GM18519 (cell line): Measurements from ENCODE around the gene BAIAP2L2.

Experiments
- ATAC-seq: cut with Tn5 transposase; IDR thresholded peaks from one replicate; pipeline ENCODE4 v1.9.1; 2021; ENCODE audit warnings: mild to moderate bottlenecking, moderate library complexity; ENCODE audit not compliant: unreplicated experiment, low FRiP score

The BAIAP2L2 gene

DNA sequence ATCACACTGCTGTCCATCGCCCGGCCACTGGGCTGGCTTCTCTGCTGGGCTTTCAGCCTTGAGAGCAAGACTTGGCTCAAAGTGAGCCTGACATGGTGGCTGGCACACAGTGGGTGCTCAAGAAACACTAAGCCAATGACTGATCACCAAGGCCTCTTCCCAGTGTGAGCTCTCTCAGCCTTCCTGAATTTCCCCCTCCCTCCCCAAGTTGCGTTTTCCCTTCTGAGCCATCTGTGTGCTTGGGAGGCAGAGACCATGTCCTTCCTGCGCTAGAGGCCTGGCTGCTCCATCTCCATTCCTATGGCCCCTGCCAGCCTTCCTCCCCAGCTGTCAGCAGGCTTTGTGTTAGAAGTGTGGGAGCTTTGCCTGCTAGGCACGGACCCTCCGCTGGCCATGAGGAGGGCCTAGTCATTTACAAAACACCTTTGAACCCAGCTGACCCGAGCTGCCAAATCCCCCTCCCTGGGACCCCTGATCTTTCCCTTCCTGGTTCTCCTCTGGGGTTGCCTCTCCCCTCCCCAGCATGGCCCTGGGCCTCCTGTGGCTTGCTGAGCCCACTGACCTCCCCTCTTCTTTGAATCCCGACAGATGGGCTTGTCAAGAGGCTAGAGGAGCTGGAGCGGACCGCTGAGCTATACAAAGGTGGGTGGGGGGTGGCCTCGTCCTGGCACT lies 40.1 kb downstream of the BAIAP2L2 start:
- ATAC-seq = no peak

DNA sequence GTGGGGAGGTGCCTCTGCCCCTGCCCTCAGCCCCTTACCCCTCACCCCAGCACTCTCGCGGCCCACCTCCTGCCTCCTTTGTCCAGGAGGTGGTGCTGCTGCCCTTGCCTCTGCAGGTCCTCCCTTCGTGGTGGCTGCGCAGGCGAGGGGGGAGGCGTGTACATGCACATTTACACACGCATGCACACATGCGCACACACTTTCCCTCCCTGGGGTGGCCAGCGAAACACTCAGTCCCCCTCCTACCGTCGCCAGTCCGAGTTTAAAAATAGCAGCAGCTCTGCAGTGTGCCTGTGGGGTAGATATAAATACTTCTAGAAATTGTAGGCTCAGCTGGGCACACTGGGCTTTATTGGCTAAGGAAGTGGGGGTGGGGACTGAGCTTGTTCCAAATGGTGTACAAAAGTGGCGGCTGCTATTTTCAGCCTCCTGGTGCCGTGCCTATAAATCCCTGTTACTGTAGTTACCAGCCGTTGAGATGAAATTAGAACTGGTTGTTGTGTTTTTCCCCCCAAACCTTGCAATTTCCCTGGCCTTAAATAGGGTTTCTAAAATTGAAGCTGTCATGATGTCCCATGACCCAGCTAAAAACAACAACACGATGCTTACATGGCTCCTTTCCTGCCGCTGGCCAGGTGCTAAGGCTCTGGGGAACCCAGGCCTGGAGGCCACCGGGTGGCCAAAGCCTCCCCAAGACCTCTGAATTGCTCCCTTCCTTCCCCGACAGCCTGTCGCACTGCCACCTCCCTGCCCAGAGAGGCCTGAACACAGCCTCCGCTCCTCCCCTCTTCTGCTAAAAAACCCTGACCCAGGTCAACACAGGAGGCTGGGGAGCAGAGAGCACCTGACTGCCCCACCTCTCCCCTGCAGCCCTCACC lies 40.9 kb downstream of the BAIAP2L2 start:
- ATAC-seq = no peak

DNA sequence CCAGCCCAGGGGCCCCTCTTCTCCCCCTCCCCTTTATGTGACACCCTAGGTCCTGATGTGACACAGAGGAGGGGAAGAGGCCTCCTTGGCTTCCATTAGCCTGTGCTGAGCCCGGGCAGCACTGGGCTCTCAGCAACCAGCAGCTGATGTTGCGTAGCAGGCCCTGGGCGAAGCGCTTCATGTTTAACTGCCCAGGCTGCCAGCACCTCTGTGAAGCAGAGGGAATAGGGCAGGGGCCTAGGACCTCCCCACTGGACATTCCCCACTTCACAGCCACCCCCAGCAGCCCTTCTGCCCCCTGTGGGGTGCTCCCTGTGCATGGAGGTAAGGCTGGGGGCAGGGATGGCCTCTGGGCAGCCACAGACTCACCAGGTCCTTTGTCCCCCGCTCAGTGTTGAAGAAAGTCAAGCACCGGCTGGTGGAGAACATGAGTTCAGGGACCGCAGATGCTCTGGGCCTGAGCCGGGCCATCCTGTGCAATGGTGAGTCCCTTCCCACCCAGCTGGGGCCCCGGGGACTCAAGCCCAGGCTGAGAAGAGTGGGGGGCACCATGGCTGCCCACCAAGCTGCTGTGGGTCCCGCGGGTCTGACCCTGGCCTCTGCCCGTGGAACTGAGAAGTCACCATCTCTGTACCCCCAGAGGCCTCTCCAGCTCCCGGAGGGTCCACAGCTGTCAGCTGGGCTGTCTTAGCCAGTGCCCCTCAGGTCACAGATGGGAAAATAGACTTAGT lies 41.7 kb downstream of the BAIAP2L2 start:
- ATAC-seq = no peak

DNA sequence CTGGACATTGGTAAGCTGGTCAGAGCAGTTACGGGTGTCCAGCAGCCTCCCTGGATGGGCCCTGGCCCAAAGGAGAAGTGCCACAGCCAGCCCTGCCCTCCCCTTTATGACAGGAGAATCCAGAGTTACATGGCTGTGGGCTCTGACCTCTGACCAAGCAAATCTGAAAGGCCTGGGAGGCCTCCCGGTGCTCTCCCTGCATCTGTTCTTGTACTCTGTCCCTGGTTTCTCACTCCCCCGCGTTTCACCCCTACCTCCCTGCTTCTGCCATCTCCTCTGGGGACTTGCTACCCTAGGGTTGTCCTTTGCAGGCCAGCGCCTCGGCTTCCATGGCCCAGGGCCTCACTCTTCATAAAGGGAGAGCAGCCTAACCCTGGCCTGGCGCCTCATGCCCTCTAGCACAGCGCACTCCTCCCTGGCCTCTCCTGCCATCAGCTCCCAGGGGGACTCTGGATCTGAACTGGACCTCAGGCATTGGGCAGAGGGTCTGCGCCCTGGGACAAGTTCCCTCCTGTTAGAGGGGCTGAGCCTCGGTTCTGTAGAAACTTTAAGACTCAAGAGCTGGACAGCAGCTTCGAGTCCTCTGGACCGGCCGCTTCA lies 42.6 kb downstream of the BAIAP2L2 start:
- ATAC-seq = no peak

DNA sequence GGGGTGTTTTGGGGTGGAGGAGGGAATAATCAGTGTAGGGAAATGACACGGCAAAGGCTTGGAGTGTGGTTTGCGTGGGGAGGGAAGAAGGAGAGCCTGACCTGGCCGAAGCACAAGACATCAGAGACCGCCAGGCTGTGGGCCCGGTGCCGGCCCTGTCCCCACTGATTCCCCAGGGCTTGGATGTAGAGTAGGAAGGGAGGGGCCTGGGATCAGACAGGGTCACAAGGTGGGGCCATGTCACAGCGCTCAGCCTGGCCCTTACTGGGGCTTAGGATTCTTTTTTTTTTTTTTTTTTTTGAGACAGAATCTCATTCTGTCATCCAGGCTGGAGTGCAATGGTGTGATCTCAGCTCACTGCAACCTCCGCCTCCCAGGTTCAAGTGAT lies 43.5 kb downstream of the BAIAP2L2 start:
- no peak for ATAC-seq

DNA sequence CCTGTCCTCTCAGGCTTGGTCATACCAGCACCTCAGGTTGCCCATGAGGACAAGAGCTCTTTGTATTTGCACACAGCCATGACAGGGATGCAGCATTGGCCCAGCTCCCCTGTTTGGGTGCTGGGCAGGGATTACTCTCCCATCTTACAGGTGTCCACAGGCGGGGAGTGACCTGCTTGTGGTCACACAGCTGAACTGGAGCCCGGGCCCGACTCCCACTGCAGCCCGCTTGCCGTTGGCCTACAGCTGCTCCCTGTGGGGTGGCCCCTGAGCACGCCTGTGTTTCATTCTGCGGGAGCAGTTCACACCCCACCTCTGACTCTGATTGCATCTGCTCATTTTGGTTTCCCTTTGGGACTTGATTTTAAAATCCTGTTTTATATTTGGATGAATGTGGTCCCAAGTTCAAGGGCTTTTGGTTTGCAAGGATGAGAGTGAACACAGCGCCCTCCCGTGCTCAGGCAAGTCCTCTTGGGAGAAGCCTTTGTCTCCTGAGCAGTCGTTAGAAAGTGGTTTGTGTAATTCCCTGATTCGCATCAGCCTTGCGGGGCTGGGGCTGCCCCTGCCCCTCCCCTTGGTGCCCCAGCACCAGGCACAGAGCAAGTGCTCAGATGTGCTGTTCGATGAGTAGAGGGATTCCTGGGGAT lies 44.0 kb downstream of the BAIAP2L2 start:
- ATAC-seq = no peak

DNA sequence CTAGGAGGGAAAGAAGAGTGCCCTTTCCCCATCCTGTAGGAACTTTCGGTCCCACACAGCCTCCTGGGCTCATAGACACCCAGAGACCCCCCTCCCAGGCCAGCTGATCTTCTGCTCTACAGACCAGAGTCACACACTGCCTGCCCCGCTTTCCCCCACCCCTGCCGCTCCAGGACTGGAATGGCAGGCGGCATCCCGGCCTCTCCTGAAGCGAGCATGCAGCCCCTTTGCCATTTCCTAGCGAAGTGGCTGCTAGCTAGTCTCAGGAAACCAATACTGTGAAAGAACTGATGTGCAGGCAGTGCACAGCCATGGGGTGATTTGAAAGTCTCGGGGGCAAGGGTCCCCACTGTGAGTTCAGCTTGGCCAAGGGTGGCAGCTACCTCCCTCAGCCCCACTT lies 44.9 kb downstream of the BAIAP2L2 start:
- no peak for ATAC-seq

DNA sequence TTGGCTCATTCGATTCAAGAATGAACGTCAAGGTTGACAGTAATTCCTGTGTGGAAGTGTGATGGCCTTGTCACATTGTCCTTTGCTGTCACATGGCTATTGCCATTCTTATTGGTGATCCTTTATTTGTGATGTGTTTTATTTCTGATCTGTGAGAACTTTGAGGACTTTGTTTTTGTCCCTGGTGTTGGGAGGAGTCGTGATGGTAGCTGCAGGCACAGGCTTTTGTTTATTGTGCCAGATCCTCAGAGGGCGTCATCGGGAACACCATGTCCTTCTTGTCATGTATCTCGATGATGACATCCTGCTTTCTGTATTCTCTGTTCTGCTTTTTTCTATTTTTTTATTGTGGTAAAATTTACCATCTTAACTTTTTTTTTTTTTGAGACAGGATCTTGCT lies 47.7 kb downstream of the BAIAP2L2 start:
- ATAC-seq = no peak

DNA sequence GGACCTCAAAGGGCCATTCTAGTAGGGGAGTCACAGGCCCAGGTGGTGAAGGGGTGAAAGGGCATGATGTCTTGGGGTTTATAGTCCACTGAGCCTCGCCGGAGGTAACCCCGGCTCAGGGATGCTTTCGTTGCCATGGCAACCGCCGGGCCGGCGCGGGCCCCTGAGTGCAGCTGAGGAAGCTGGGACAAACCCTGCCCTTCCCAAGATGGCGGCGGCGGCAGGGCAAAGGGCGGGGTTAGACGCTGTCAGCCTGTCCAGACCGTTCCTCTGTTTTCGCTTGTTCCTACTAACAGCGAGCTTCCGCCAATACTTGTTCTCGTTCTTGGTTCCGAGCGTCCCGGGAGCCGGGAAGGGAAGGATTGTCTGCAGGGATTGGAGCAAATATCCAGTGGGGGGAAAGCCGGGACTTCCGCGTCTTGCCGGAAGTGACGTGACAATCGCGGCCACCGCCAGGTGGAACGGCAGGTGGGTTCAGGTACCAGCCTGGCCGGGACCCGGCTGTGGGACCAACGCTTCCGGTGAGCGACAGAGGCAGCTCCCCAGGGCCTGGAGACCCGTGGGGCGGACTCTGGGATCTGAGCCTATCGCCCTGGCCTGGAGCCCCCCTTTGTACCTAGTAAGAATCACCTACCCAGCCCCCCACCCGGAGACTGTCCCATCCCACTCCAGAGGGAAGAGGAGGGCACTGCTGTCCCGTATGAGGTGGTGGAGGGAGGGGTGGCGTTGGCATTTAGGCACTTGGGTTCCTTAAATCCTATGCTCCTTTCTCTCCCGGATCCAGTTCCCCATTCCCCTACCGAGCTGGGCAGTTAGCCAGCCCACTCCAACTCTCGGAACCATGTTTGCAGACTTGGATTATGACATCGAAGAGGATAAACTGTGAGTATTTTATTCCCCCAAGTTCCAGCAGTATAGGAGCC lies 53.3 kb downstream of the BAIAP2L2 start, which contains the start of gene PICK1:
Gene PICK1 (plus strand): TSS at position 436 of the 923 bp plus-strand sequence. CDS start 406 bp downstream, at position 842.
- ATAC-seq = no peak

DNA sequence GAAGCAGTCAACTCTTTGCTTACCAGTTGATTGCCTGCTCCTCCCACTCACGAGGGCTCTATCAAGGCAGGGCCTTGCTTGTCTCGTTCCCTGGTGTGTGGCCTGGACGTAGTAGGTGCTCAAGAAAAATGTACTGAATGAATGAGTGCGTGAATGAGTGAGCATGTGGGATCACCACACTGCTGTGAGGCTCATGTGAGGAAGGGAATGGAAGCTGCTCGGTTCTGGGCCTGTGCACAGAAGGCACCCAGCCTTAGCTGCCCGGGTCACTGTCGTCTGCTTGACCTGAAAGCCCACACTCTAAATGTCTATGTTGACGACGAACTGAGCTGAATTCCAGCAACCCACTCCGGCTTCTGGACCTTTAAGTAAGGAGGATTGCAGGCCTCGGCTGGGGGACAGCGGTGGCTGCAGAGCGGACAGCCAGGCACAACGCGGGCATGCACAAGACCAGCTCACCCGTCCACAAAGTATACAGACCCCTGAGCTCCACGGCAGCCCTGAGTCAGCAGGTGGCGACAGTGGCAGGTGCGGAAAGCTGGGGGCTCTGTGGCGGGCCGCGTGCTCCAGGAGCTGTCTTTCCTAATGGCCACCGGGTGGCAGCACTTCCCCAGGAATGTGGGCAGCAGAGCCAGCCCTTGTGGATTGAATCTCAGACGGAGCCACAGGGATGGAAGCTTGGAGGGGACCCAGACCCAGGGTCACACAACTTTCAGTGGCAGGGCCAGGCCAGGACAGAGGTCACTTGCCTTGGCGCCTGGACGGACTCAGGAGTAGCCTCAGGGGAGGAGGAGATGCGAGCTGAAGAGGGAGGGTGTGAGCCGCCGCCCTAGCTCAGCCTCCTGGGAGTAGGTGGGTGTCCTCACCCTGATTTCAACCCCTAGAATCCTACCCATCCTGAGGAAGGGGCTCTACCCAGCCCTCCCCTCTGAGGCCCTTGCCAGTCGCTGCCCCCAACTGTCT lies 58.3 kb downstream of the BAIAP2L2 start:
- ATAC-seq = no peak

DNA sequence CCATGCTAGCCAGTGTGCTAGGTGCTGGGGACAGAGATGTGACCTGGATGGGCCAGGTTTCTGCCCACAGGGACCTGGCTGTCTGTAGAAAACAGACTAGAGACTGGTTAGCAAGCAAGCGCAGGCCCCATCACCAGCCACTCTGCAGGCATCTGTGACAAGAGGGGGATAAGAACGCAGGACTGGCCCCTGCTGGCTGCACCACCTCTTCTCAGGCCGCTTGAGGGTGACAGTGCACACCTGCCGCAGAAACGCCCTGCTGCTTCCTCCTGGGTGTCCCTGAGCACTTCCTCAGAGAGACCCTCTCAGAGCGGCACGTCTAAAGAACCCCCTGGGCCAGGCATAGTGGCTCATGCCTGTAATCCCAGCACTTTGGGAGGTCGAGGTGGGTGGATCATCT lies 59.2 kb downstream of the BAIAP2L2 start:
- ATAC-seq = no peak

DNA sequence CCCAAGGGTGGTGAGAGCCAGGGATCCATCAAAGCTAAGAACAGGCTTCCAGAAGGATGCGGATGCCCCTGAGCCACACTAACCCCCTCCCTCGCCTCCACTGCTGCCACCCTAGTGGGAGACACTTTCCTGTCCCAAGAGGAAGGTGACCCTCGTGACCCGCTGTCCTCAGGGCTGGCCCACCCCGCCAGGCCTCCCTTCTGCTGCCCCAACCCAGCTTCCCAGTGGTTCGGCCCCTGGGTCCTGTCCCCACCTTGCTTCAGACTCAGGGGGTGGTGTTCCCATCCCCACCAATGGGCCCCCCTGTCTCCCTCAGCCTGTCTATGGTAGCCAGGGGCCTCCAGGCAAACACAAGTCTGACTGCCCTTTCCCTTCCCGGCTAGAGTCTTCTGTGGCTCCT lies 59.8 kb downstream of the BAIAP2L2 start:
- no peak for ATAC-seq

DNA sequence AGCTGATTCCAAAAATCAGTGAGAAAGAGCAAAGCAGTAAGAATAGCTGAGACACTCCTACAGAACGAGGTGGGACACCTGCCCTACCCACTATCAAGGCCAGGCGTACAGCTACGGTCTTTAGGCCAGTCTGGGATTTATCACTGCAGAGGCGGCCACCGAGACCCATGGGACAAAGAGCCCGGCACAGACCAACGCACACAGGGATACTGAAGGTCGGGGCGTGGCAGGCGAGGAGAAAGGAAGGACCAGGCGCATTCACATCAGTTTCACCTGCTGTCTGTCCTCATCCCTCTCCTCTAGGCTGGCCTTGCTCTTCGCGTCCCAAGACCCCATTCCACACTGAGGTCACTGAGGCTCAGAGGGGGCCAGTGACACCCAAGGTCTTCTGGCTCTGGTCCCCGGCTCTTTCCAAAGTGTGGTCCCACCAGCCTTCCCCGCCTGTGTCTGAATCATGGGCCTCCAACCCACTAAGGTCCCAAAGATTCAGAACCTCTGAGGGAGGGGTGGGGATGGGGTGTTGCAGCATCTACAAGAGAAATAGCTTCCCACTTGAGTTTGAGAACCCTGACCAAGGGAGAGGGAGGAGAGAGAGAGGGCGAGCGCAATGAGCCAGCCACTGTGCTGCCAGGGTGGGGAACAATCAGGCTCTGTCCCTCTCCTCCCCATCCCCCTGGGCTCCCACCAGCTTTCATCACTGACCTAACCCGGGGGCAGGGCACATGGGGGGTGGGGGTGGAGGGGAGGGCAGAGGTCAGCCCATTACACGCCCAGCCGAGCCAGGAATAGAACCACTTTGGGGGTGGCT lies 60.5 kb downstream of the BAIAP2L2 start:
- ATAC-seq = no peak

DNA sequence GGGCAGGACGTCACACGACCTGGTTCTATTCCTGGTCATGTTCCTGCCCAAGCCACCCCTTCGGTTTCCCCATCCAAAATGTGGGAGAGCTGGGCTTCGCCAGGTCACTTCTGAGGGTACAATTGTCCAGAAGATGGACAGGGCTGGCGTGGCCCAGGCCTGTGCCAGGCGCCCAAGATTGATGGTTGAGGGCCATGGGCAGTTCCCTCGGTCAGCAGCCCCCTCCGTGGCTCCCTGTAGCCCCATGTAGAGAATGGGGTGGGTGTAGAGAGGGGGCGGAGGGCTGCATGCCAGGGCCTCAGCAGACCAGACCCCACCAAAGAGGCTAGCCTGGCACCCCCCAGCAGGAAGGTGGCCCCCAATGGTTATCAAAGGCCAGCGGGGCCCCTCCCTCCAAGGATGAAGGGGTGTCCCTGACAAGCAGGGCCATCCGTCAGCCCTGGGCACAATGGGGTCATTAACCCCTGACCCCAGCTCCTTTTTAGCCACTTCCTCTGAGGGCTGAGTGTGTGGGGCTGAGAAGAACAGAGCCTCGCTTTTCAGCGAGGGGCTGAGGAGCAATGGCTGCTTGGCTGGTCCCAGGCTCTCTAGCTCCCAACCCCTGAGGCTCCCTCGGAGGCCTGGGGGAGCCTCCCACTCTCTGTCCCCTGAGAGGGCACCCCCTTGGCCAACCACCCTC lies 64.3 kb downstream of the BAIAP2L2 start:
- ATAC-seq = no peak

DNA sequence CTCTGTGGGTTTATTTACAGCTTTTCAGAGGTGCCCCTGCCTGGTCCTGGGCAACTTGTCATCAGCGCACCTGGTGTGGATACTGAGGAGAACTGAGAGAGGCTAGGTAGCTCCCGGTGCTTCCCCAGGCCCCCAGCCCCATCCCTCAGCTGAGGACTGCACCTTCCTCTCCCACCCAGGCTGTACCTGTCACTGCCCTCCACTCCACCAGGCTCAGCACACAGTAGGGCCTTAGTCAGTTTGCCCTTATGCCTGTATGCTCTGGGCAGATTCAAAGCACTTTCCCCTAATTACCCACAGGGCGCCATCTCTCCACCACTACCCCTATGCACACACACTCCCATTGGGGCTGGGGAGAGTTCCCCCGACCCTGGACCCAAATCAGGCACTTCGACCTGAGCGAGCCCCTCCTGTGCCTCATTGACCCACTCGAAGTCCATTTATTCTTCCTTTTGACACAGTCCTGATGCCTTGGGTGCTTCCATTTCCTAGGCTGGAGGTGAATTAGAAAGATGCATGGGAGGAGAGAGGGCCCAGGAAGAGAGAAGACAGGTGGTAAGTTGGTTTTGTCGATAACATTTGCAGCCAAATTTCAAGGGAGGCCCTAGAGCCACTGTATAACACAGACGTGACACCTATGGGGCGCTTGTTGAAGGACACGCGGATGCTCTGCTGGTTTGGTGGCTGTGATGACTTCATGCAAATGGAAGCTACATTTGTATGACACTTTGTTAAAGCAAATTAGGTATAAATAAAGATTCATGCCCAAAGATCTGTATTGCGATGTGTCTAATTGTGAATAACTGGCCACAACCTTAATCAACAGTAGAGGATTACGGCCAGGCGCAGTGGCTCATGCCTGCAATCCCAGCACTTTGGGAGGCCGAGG lies 67.1 kb downstream of the BAIAP2L2 start:
- no peak for ATAC-seq

DNA sequence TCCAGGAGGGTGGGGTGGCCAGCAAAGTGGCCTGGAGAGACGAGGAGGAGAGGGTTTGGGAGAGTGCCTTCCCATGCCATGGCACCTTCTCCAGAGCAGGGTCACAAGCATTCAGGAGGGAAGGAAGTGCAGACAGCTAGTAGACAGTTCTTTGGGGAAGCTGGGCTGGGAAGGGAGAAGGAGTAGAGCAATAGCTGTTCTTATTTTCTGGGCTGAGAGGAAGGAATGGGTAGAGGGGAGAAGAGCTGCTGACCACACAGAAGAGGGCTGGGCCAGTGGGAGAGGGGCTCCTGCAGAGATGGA lies 68.0 kb downstream of the BAIAP2L2 start:
- no peak for ATAC-seq
